Measurements from ENCODE around the gene EVX2.
A peak's percentile ranks its signal among the peaks of the same experiment; 100 is the strongest.

The EVX2 gene

GRCh38 chr2:176117823-176118371 is 34.1 kb upstream of the EVX2 start:
- Histone ChIP-seq H2BK5ac (ENCODE audit: low read length) (no peak overlapping the region), H3K23ac (ENCODE audit: low read length) (no peak overlapping the region), H3K4me1 (ENCODE audit: control insufficient read depth, low read depth, low read length) (no peaks in the 10 kb centered on the region), H3K36me3 (ENCODE audit: control insufficient read depth, insufficient read depth, low read length) (no peaks in the 10 kb centered on the region), H3K79me1 (ENCODE audit: low read length) (no peaks in the 10 kb centered on the region), H3K4ac (ENCODE audit: low read depth, low read length) (no peak overlapping the region), H4K8ac (ENCODE audit: low read depth, low read length) (no peak overlapping the region), H2BK120ac (ENCODE audit: low read depth, low read length) (no peak overlapping the region), H3K56ac (ENCODE audit: low read length) (no peak overlapping the region), H3K27ac (ENCODE audit: low read depth, low read length) (no peak overlapping the region), H4K5ac (ENCODE audit: low read length) (no peak overlapping the region), H3K4me2 (ENCODE audit: low read length) (no peak overlapping the region), H3K9ac (ENCODE audit: low read length) (no peak overlapping the region), H2BK15ac (replicated peaks; ENCODE audit: low read depth) (no peak overlapping the region), H3K79me2 (ENCODE audit: control insufficient read depth, insufficient read depth, low read length) (no peaks in the 10 kb centered on the region), H3K4me3 (ENCODE audit: low read length) (no peak overlapping the region), H2AK5ac (ENCODE audit: low read length) (no peak overlapping the region), H3K27me3 (ENCODE audit: insufficient read depth, low read length, poor library complexity) (peaks cover 91% of the 10 kb centered on the region), H3K18ac (ENCODE audit: low read length) (no peak overlapping the region)
- DNase-seq = no peak
- no CpG with 5 or more reads among the region's 11 CpGs for WGBS (ENCODE audit: extremely low coverage, insufficient coverage, low lambda C conversion rate)

GRCh38 chr2:176117162-176117822 is 33.5 kb upstream of the EVX2 start:
- no peak overlapping the region for H2BK120ac ChIP-seq (ENCODE audit: low read depth, low read length)
- no peaks in the 10 kb centered on the region for H3K36me3 ChIP-seq (ENCODE audit: control insufficient read depth, insufficient read depth, low read length)
- H3K23ac ChIP-seq (ENCODE audit: low read length) = no peak overlapping the region
- H3K56ac ChIP-seq (ENCODE audit: low read length) = no peak overlapping the region
- no peaks in the 10 kb centered on the region for H3K79me2 ChIP-seq (ENCODE audit: control insufficient read depth, insufficient read depth, low read length)
- H3K79me1 ChIP-seq (ENCODE audit: low read length) = no peaks in the 10 kb centered on the region
- H4K8ac ChIP-seq (ENCODE audit: low read depth, low read length) = no peak overlapping the region
- no peaks in the 10 kb centered on the region for H3K4me1 ChIP-seq (ENCODE audit: control insufficient read depth, low read depth, low read length)
- H3K27me3 ChIP-seq (ENCODE audit: insufficient read depth, low read length, poor library complexity) = peaks cover 92% of the 10 kb centered on the region
- H2AK5ac ChIP-seq (ENCODE audit: low read length) = no peak overlapping the region
- H3K9ac ChIP-seq (ENCODE audit: low read length) = no peak overlapping the region
- no peak overlapping the region for H3K18ac ChIP-seq (ENCODE audit: low read length)
- no peak overlapping the region for H4K5ac ChIP-seq (ENCODE audit: low read length)
- DNase-seq = no peak
- H3K4ac ChIP-seq (ENCODE audit: low read depth, low read length) = no peak overlapping the region
- no CpG with 5 or more reads among the region's 40 CpGs for WGBS (ENCODE audit: extremely low coverage, insufficient coverage, low lambda C conversion rate)
- no peak overlapping the region for H2BK15ac ChIP-seq (replicated peaks; ENCODE audit: low read depth)
- H2BK5ac ChIP-seq (ENCODE audit: low read length) = no peak overlapping the region
- H3K27ac ChIP-seq (ENCODE audit: low read depth, low read length) = no peak overlapping the region
- peak overlapping the region; percentile 3 for H3K4me3 ChIP-seq (ENCODE audit: low read length)
- H3K4me2 ChIP-seq (ENCODE audit: low read length) = no peak overlapping the region

DNA sequence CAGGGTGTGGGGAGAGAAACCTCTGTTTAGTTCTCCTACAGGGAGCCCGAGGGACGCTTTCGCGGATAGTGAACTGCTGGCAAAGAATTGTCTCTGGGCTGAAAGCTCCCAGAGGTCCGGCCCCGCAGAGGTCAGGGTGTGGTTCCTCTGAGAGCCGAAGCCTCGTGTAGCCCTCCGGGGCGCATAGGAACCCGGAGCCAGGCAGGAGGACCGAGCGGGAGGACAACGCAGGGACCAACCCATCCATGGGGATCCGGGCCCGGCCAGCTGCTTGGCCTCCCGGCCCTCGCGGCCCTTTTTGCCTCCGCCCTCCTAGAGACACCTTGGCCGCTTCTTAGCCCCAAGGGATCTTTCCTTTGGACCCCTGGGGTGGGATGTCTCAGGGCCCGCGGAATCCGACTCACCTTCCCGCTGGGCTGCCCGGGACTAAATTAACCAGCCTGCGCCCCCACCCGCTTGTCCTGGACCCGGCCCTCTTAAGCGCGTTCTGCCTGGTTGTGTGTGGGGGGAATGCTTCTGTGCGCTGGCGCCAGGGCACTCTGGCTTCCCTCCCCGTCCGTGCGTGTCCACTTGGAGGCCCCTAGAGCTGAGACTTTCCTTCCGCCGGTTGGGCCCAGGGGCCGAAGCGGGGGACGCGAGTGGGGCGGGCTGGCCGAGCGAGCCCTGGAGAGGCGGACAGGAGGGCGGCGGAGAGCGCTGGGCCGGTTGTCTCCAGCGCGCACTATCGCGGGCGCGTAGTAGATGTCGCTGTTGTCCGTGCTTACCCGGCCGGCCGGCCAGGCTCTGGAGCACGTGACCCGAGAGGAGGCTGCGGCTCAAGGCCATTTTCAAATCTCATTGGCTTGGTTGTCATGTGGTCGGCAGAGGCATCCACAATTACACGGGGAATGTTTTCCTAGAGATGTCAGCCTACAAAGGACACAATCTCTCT is 32.4 kb upstream of the EVX2 start, which contains the start of gene HOXD10:
Gene HOXD10, plus strand, starts transcription at position 896 of the 931 bp plus-strand sequence. CDS start 56 bp downstream, outside the sequence.
- H3K4me2 ChIP-seq (ENCODE audit: low read length) = peak within 1 kb of the TSS; percentile 18
- H3K36me3 ChIP-seq (ENCODE audit: control insufficient read depth, insufficient read depth, low read length) = no peaks in the 10 kb centered on the region
- DNase-seq = peak; percentile 88
- no peaks in the 10 kb centered on the region for H3K4me1 ChIP-seq (ENCODE audit: control insufficient read depth, low read depth, low read length)
- no peak within 1 kb of the TSS for H3K9ac ChIP-seq (ENCODE audit: low read length)
- no peaks in the 10 kb centered on the region for H3K79me2 ChIP-seq (ENCODE audit: control insufficient read depth, insufficient read depth, low read length)
- no peak within 1 kb of the TSS for H3K4ac ChIP-seq (ENCODE audit: low read depth, low read length)
- H4K5ac ChIP-seq (ENCODE audit: low read length) = no peak within 1 kb of the TSS
- no peak within 1 kb of the TSS for H2BK5ac ChIP-seq (ENCODE audit: low read length)
- H3K79me1 ChIP-seq (ENCODE audit: low read length) = no peaks in the 10 kb centered on the region
- no peak within 1 kb of the TSS for H4K8ac ChIP-seq (ENCODE audit: low read depth, low read length)
- peak within 1 kb of the TSS; percentile 3 for H3K4me3 ChIP-seq (ENCODE audit: low read length)
- H3K27me3 ChIP-seq (ENCODE audit: insufficient read depth, low read length, poor library complexity) = peaks cover 91% of the 10 kb centered on the region
- no peak within 1 kb of the TSS for H3K23ac ChIP-seq (ENCODE audit: low read length)
- H2BK120ac ChIP-seq (ENCODE audit: low read depth, low read length) = no peak within 1 kb of the TSS
- H2BK15ac ChIP-seq (replicated peaks; ENCODE audit: low read depth) = no peak within 1 kb of the TSS
- no CpG with 5 or more reads among the region's 66 CpGs for WGBS (ENCODE audit: extremely low coverage, insufficient coverage, low lambda C conversion rate)
- no peak within 1 kb of the TSS for H3K27ac ChIP-seq (ENCODE audit: low read depth, low read length)
- no peak within 1 kb of the TSS for H2AK5ac ChIP-seq (ENCODE audit: low read length)
- H3K18ac ChIP-seq (ENCODE audit: low read length) = no peak within 1 kb of the TSS
- H3K56ac ChIP-seq (ENCODE audit: low read length) = peak within 1 kb of the TSS; percentile 53

DNA sequence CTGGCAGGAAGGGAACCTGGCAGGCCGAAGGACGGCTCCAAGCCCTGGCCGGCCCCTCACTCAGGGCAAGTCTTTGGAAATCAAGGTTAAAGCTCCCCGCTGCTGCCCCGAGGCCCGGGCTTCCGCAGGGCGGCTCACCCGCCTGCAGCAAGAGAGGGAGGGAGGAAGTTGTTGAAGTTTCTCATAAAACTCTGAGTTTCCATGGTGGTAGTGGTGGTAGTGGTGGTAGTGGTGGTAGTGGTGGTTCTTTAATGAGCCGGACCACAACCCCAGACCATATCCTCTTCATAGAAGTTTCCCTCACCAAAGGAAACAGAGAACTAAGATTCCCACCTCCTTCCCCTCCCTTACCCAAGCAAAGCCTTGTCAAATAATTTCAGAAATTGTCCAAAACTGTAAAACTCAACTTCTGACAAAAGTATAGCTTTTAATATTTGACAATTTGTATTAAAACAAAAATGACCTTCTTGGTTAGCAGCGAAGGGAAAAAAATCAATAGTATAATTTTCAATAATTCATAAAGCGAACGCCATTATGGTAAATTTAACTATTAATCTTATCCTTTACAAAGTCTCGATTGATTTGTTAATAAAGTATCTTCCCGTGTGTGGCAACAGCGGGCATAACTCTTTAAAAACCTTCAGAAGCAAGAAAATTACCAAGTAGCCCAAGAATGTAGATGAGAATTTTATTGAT is 31.3 kb upstream of the EVX2 start:
- Histone ChIP-seq H3K56ac (ENCODE audit: low read length) (no peak overlapping the region), H2BK120ac (ENCODE audit: low read depth, low read length) (no peak overlapping the region), H3K4me3 (ENCODE audit: low read length) (no peak overlapping the region), H3K79me1 (ENCODE audit: low read length) (no peaks in the 10 kb centered on the region), H3K9ac (ENCODE audit: low read length) (no peak overlapping the region), H2AK5ac (ENCODE audit: low read length) (no peak overlapping the region), H3K27me3 (ENCODE audit: insufficient read depth, low read length, poor library complexity) (peaks cover 87% of the 10 kb centered on the region), H4K8ac (ENCODE audit: low read depth, low read length) (no peak overlapping the region), H2BK15ac (replicated peaks; ENCODE audit: low read depth) (no peak overlapping the region), H2BK5ac (ENCODE audit: low read length) (no peak overlapping the region), H3K79me2 (ENCODE audit: control insufficient read depth, insufficient read depth, low read length) (no peaks in the 10 kb centered on the region), H3K18ac (ENCODE audit: low read length) (no peak overlapping the region), H4K5ac (ENCODE audit: low read length) (no peak overlapping the region), H3K4me1 (ENCODE audit: control insufficient read depth, low read depth, low read length) (no peaks in the 10 kb centered on the region), H3K36me3 (ENCODE audit: control insufficient read depth, insufficient read depth, low read length) (no peaks in the 10 kb centered on the region), H3K23ac (ENCODE audit: low read length) (no peak overlapping the region), H3K4me2 (ENCODE audit: low read length) (no peak overlapping the region), H3K27ac (ENCODE audit: low read depth, low read length) (no peak overlapping the region), H3K4ac (ENCODE audit: low read depth, low read length) (no peak overlapping the region)
- WGBS (ENCODE audit: extremely low coverage, insufficient coverage, low lambda C conversion rate) = no CpG with 5 or more reads among the region's 16 CpGs
- DNase-seq = no peak

GRCh38 chr2:176114120-176114929 is 30.6 kb upstream of the EVX2 start:
- WGBS (ENCODE audit: extremely low coverage, insufficient coverage, low lambda C conversion rate) = no CpG with 5 or more reads among the region's 26 CpGs
- no peak overlapping the region for H3K4ac ChIP-seq (ENCODE audit: low read depth, low read length)
- no peaks in the 10 kb centered on the region for H3K79me2 ChIP-seq (ENCODE audit: control insufficient read depth, insufficient read depth, low read length)
- H3K36me3 ChIP-seq (ENCODE audit: control insufficient read depth, insufficient read depth, low read length) = no peaks in the 10 kb centered on the region
- peaks cover 87% of the 10 kb centered on the region for H3K27me3 ChIP-seq (ENCODE audit: insufficient read depth, low read length, poor library complexity)
- no peak for DNase-seq
- no peaks in the 10 kb centered on the region for H3K79me1 ChIP-seq (ENCODE audit: low read length)
- H4K5ac ChIP-seq (ENCODE audit: low read length) = no peak overlapping the region
- H3K56ac ChIP-seq (ENCODE audit: low read length) = no peak overlapping the region
- H3K4me1 ChIP-seq (ENCODE audit: control insufficient read depth, low read depth, low read length) = no peaks in the 10 kb centered on the region
- H3K18ac ChIP-seq (ENCODE audit: low read length) = no peak overlapping the region
- H3K4me3 ChIP-seq (ENCODE audit: low read length) = no peak overlapping the region
- H3K4me2 ChIP-seq (ENCODE audit: low read length) = no peak overlapping the region
- H3K9ac ChIP-seq (ENCODE audit: low read length) = no peak overlapping the region
- no peak overlapping the region for H3K23ac ChIP-seq (ENCODE audit: low read length)
- H2BK15ac ChIP-seq (replicated peaks; ENCODE audit: low read depth) = no peak overlapping the region
- no peak overlapping the region for H3K27ac ChIP-seq (ENCODE audit: low read depth, low read length)
- no peak overlapping the region for H4K8ac ChIP-seq (ENCODE audit: low read depth, low read length)
- no peak overlapping the region for H2BK5ac ChIP-seq (ENCODE audit: low read length)
- no peak overlapping the region for H2BK120ac ChIP-seq (ENCODE audit: low read depth, low read length)
- no peak overlapping the region for H2AK5ac ChIP-seq (ENCODE audit: low read length)

All from mesendoderm (in vitro differentiated cells).